Measurements from ENCODE around the gene LRFN2. TPM values are rescaled to one million over a fixed set of nuclear protein-coding genes. Genes with fewer than 3 reads are reported as not detected.

Gene LRFN2
- total RNA-seq, 3 donors from 2014 or later = not detected

DNA sequence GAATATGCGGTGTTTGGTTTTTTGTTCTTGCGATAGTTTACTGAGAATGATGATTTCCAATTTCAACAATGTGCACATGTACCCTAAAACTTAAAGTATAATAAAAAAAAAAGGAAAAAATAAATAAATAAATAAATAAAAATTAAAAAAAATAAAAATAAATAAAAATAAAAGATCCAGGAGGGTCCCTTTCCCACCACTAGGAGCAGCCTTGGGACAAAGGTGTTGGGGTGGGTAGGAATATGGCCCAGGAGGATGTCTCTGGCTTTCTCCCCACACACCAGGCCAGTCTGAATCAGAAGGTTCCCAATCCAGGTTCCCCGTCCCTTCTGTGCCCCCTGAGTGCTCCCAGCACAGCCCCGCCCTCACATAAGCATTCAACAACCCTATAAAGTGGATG lies 9.5 kb downstream of the LRFN2 start:
- Mint-ChIP-seq H3K4me3 (no peak overlapping the region), H3K9me3 (no peaks in the 10 kb centered on the region), H3K36me3 (ENCODE audit: insufficient read depth) (no peaks in the 10 kb centered on the region), H3K27me3 (ENCODE audit: low read depth) (no peaks in the 10 kb centered on the region), H3K4me1 (ENCODE audit: low read depth) (no peaks in the 10 kb centered on the region)
- ATAC-seq (no peak), DNase-seq (no peak)

- Mint-ChIP-seq H3K27me3 (ENCODE audit: low read depth) (no peaks in the 10 kb centered on the region), H3K4me1 (ENCODE audit: low read depth) (no peaks in the 10 kb centered on the region), H3K9me3 (no peaks in the 10 kb centered on the region), H3K36me3 (ENCODE audit: insufficient read depth) (no peaks in the 10 kb centered on the region), H3K4me3 (no peak overlapping the region)
- DNase-seq = no peak
- ATAC-seq = no peak
Measured at GRCh38 chr6:40573221-40573620, 13.9 kb downstream of the LRFN2 start.

- no peaks in the 10 kb centered on the region for H3K4me1 Mint-ChIP-seq (ENCODE audit: low read depth)
- no peaks in the 10 kb centered on the region for H3K36me3 Mint-ChIP-seq (ENCODE audit: insufficient read depth)
- H3K9me3 Mint-ChIP-seq = no peaks in the 10 kb centered on the region
- H3K27me3 Mint-ChIP-seq (ENCODE audit: low read depth) = no peaks in the 10 kb centered on the region
- no peak for DNase-seq
- no peak for ATAC-seq
- no peak overlapping the region for H3K4me3 Mint-ChIP-seq
Measured at GRCh38 chr6:40569162-40569910, 17.8 kb downstream of the LRFN2 start.

DNA sequence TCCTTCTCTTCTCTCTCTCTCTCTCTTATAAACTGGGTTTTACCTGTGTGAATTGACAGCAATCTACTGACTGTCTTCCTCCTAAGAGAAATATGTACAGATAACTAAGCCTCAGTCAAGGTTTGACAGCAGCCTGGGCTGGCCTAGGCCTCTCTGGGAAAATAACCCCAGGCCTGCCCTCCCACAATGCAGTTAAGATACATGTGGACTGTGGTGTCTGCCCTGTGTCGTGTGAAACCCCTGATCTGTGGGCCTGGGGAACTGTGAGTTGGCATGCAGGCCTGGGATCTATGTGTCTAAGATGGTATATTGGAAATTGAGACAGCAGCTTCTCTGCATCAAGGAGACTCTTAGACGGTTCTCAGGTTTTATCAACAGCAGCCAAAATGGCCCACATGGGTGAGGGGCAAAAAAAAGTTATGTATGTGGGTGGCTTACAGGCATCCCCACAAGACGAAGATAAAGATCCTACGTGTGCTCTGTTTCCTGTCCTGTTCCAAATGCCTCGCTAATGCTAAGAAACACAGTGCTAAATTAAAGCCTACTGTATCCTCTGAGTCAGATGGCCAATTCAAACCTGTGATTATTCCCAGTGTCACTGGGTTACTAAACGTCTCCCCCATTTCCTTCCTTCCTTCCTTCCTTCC lies 19.0 kb downstream of the LRFN2 start:
- no peak overlapping the region for H3K4me3 Mint-ChIP-seq
- no peaks in the 10 kb centered on the region for H3K36me3 Mint-ChIP-seq (ENCODE audit: insufficient read depth)
- H3K4me1 Mint-ChIP-seq (ENCODE audit: low read depth) = no peaks in the 10 kb centered on the region
- DNase-seq (no peak), ATAC-seq (no peak)
- no peaks in the 10 kb centered on the region for H3K9me3 Mint-ChIP-seq
- H3K27me3 Mint-ChIP-seq (ENCODE audit: low read depth) = peaks cover under 1% of the 10 kb centered on the region

- H3K27me3 Mint-ChIP-seq (ENCODE audit: low read depth) = peaks cover 3% of the 10 kb centered on the region
- H3K4me3 Mint-ChIP-seq = no peak overlapping the region
- H3K4me1 Mint-ChIP-seq (ENCODE audit: low read depth) = no peaks in the 10 kb centered on the region
- no peaks in the 10 kb centered on the region for H3K9me3 Mint-ChIP-seq
- DNase-seq = no peak
- no peak for ATAC-seq
- no peaks in the 10 kb centered on the region for H3K36me3 Mint-ChIP-seq (ENCODE audit: insufficient read depth)
Measured at GRCh38 chr6:40563111-40563510, 24.1 kb downstream of the LRFN2 start.

GRCh38 chr6:40559056-40559455 lies 28.1 kb downstream of the LRFN2 start:
- no peaks in the 10 kb centered on the region for H3K9me3 Mint-ChIP-seq

DNA sequence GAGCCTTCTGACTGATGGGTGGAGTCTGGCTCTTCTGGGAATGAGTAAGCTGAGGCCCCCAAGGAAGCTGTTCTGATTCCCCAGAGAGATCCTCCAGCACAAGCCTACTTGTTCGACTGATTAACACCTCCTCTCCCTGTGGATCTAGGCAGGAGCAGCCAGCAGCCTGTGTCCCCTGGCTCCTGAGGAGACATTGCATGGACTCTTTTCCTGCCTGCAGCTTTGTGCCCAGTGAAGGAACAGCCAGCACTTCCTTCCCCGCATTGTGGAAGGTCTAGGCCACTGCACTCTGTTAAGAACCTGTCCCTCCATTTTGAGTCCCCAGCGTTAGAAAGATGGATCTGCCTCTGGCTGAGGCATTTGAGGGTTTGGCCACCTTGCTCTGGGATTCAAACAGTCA lies 29.1 kb downstream of the LRFN2 start:
- no peaks in the 10 kb centered on the region for H3K9me3 Mint-ChIP-seq
- no peak for DNase-seq
- no peaks in the 10 kb centered on the region for H3K4me1 Mint-ChIP-seq (ENCODE audit: low read depth)
- H3K27me3 Mint-ChIP-seq (ENCODE audit: low read depth) = peaks cover under 1% of the 10 kb centered on the region
- H3K4me3 Mint-ChIP-seq = no peak overlapping the region
- no peak for ATAC-seq
- no peaks in the 10 kb centered on the region for H3K36me3 Mint-ChIP-seq (ENCODE audit: insufficient read depth)

More at GRCh38 chr6:40559056-40559455, 28.1 kb downstream of the LRFN2 start:
- DNase-seq (no peak), ATAC-seq (no peak)
- Mint-ChIP-seq H3K4me3 (no peak overlapping the region), H3K4me1 (ENCODE audit: low read depth) (no peaks in the 10 kb centered on the region), H3K27me3 (ENCODE audit: low read depth) (peaks cover 3% of the 10 kb centered on the region), H3K36me3 (ENCODE audit: insufficient read depth) (no peaks in the 10 kb centered on the region)

GRCh38 chr6:40556881-40557280 lies 30.3 kb downstream of the LRFN2 start:
- DNase-seq (no peak), ATAC-seq (no peak)
- Mint-ChIP-seq H3K36me3 (ENCODE audit: insufficient read depth) (no peaks in the 10 kb centered on the region), H3K4me3 (no peak overlapping the region), H3K9me3 (no peaks in the 10 kb centered on the region), H3K27me3 (ENCODE audit: low read depth) (no peaks in the 10 kb centered on the region), H3K4me1 (ENCODE audit: low read depth) (no peaks in the 10 kb centered on the region)

DNA sequence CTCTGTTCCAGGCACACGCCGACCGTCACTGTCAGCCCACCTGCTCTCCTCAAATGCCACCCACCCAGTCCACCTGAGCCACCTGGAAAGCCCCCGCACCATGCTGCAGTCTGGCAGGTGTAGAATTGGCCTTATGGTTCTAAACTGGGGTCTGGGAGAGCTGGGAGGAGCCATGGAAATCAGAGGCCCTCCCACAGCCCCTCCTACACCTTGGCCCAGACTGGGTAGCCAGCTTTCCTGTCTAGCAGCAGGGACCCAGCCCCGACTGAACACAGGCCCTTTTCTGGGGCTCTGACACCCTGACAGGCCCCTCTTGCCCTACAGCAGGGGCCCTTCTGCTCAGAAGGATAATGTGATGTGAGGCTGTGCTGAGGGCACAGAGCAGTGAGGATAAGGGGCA lies 31.1 kb downstream of the LRFN2 start:
- Mint-ChIP-seq H3K4me1 (ENCODE audit: low read depth) (no peaks in the 10 kb centered on the region), H3K4me3 (no peak overlapping the region), H3K9me3 (no peaks in the 10 kb centered on the region), H3K27me3 (ENCODE audit: low read depth) (no peaks in the 10 kb centered on the region), H3K36me3 (ENCODE audit: insufficient read depth) (no peaks in the 10 kb centered on the region)
- no peak for DNase-seq
- ATAC-seq = no peak

DNA sequence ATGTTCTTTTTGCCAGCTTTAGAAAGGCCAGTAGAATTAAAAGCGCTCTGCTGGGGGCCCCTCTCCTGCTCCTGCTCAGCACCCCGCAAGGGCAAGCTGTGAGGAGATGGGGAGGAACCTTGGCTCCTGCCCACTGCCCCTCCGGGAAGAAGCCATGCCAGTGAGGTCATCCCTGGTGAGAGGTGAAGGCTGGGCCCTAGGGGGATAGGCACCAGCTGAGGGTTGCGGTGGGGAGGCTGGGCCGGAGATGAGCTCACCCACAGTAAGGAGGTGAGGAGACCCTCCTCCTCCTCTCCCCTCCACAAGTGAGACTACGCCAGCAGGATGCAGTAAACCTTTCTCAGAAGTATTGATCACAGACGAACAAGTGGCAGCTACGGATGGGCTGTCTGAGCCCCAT lies 32.1 kb downstream of the LRFN2 start:
- no peak overlapping the region for H3K4me3 Mint-ChIP-seq
- H3K9me3 Mint-ChIP-seq = no peaks in the 10 kb centered on the region
- no peaks in the 10 kb centered on the region for H3K36me3 Mint-ChIP-seq (ENCODE audit: insufficient read depth)
- DNase-seq = no peak
- H3K27me3 Mint-ChIP-seq (ENCODE audit: low read depth) = no peaks in the 10 kb centered on the region
- ATAC-seq = no peak
- no peaks in the 10 kb centered on the region for H3K4me1 Mint-ChIP-seq (ENCODE audit: low read depth)

GRCh38 chr6:40552941-40553340 lies 34.2 kb downstream of the LRFN2 start:
- H3K4me1 Mint-ChIP-seq (ENCODE audit: low read depth) = no peaks in the 10 kb centered on the region
- H3K9me3 Mint-ChIP-seq = no peaks in the 10 kb centered on the region
- DNase-seq (no peak), ATAC-seq (no peak)
- no peak overlapping the region for H3K4me3 Mint-ChIP-seq
- no peaks in the 10 kb centered on the region for H3K36me3 Mint-ChIP-seq (ENCODE audit: insufficient read depth)
- no peaks in the 10 kb centered on the region for H3K27me3 Mint-ChIP-seq (ENCODE audit: low read depth)

- H3K27me3 Mint-ChIP-seq (ENCODE audit: low read depth) = no peaks in the 10 kb centered on the region
- no peak overlapping the region for H3K4me3 Mint-ChIP-seq
- no peak for DNase-seq
- ATAC-seq = no peak
- H3K36me3 Mint-ChIP-seq (ENCODE audit: insufficient read depth) = no peaks in the 10 kb centered on the region
- H3K9me3 Mint-ChIP-seq = no peaks in the 10 kb centered on the region
- no peaks in the 10 kb centered on the region for H3K4me1 Mint-ChIP-seq (ENCODE audit: low read depth)
Measured at GRCh38 chr6:40551966-40552505, 35.1 kb downstream of the LRFN2 start.

- no peaks in the 10 kb centered on the region for H3K4me1 Mint-ChIP-seq (ENCODE audit: low read depth)
- no peak for DNase-seq
Measured at GRCh38 chr6:40550202-40551101, 36.7 kb downstream of the LRFN2 start.

DNA sequence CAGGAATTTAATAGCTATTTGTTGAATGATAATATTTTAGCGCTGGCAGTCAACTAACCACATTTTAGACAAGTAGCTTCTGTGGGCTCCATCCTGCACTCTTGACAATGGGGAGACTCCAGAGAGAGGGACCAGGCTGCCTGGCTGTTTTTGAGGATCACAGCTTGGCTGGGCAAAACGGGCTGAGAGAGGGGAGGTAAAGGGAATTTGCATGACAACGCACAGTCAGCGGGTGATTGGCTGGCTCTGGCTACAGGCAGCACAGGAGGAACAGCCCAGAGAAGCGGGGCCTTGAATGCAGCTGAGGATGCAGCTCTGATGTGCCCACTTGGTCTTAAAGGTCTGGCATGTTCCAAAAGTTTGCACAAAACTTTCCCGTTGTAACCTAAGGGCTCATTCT lies 41.2 kb downstream of the LRFN2 start:
- ATAC-seq = no peak
- Mint-ChIP-seq H3K4me1 (ENCODE audit: low read depth) (no peaks in the 10 kb centered on the region), H3K27me3 (ENCODE audit: low read depth) (peaks cover 3% of the 10 kb centered on the region), H3K4me3 (no peak overlapping the region), H3K9me3 (no peaks in the 10 kb centered on the region), H3K36me3 (ENCODE audit: insufficient read depth) (no peaks in the 10 kb centered on the region)
- no peak for DNase-seq

More at GRCh38 chr6:40550202-40551101, 36.7 kb downstream of the LRFN2 start:
- no peak for ATAC-seq
- Mint-ChIP-seq H3K27me3 (ENCODE audit: low read depth) (no peaks in the 10 kb centered on the region), H3K9me3 (no peaks in the 10 kb centered on the region), H3K4me3 (no peak overlapping the region), H3K36me3 (ENCODE audit: insufficient read depth) (no peaks in the 10 kb centered on the region)

All from activated T-cell treated with anti-CD3 and anti-CD28 coated beads, Interleukin-2, amount 50 U/mL, for 4 hours (primary cell).